Parathyroid adenoma (tissue), 2 donors: Measurements from ENCODE around the gene KLHL40.

ENCODE experiments used
- H2AFZ ChIP-seq: fragments of 300-600 bp; sonication (generic); one replicate; pipeline ENCODE4 v1.7.0; 2017; ENCODE audit warnings: antibody characterized with exemption, mild to moderate bottlenecking
- H3K27ac ChIP-seq: fragments of 300-600 bp; sonication (generic); one replicate; pipeline ENCODE4 v1.7.0; 2017
- H3K27me3 ChIP-seq: fragments of 300-600 bp; sonication (generic); one replicate; pipeline ENCODE4 v1.7.0; 2017; ENCODE audit warnings: low read length; ENCODE audit not compliant: control insufficient read depth, insufficient read depth
- H3K36me3 ChIP-seq: fragments of 300-600 bp; sonication (generic); one replicate; pipeline ENCODE4 v1.7.0; 2017; ENCODE audit warnings: low read length; ENCODE audit not compliant: control insufficient read depth, insufficient read depth
- H3K4me1 ChIP-seq: fragments of 300-600 bp; sonication (generic); one replicate; pipeline ENCODE4 v1.7.0; 2017; ENCODE audit warnings: control low read depth
- H3K4me2 ChIP-seq: fragments of 300-600 bp; sonication (generic); one replicate; pipeline ENCODE4 v1.7.0; 2017; ENCODE audit warnings: low read length
- H3K4me3 ChIP-seq: fragments of 300-600 bp; sonication (generic); one replicate; pipeline ENCODE4 v1.7.0; 2017; ENCODE audit warnings: low read depth, low read length
- H3K79me2 ChIP-seq: fragments of 300-600 bp; sonication (generic); one replicate; pipeline ENCODE4 v1.7.0; 2017; ENCODE audit warnings: control low read depth
- H3K9ac ChIP-seq: fragments of 300-600 bp; sonication (generic); one replicate; pipeline ENCODE4 v1.7.0; 2017; ENCODE audit warnings: mild to moderate bottlenecking
- H3K9me3 ChIP-seq: fragments of 300-600 bp; sonication (generic); one replicate; pipeline ENCODE4 v1.7.0; 2017; ENCODE audit warnings: low read length; ENCODE audit not compliant: control insufficient read depth
- CTCF ChIP-seq: fragments of 300-600 bp; sonication (generic); IDR thresholded peaks from one replicate; pipeline ENCODE4 v1.7.0; 2017; ENCODE audit warnings: antibody characterized with exemption, mild to moderate bottlenecking
- donor health status: primary hyperparathyroidism.

The KLHL40 gene

GRCh38 chr3:42693530-42693930 lies 8.2 kb downstream of the KLHL40 start:
- Histone ChIP-seq H2AFZ (no peak overlapping the region), H3K9me3 (no peaks in the 10 kb centered on the region), H3K27ac (no peak overlapping the region), H3K4me1 (peaks cover 4% of the 10 kb centered on the region), H3K79me2 (no peaks in the 10 kb centered on the region), H3K4me2 (no peak overlapping the region), H3K36me3 (no peaks in the 10 kb centered on the region), H3K4me3 (no peak overlapping the region), H3K27me3 (no peaks in the 10 kb centered on the region), H3K9ac (no peak overlapping the region)
- no peak for TF ChIP-seq CTCF

- H3K9ac ChIP-seq, result no peak overlapping the region
- TF ChIP-seq CTCF, result no peak
- H3K9me3 ChIP-seq, result no peaks in the 10 kb centered on the region
- no peak overlapping the region for H3K27ac ChIP-seq
- H2AFZ ChIP-seq, result no peak overlapping the region
- no peaks in the 10 kb centered on the region for H3K79me2 ChIP-seq
- peaks cover 8% of the 10 kb centered on the region for H3K4me1 ChIP-seq
- H3K4me2 ChIP-seq, result no peak overlapping the region
- no peaks in the 10 kb centered on the region for H3K27me3 ChIP-seq
- H3K36me3 ChIP-seq, result no peaks in the 10 kb centered on the region
- H3K4me3 ChIP-seq, result no peak overlapping the region
These were observed 9.0 kb downstream of the KLHL40 start for GRCh38 chr3:42694366-42694765.

- H3K4me2 ChIP-seq, result no peak overlapping the region
- peaks cover 3% of the 10 kb centered on the region for H3K79me2 ChIP-seq
- no peaks in the 10 kb centered on the region for H3K36me3 ChIP-seq
- H3K4me1 ChIP-seq, result peaks cover 18% of the 10 kb centered on the region
- no peak overlapping the region for H2AFZ ChIP-seq
- no peaks in the 10 kb centered on the region for H3K9me3 ChIP-seq
- TF ChIP-seq CTCF, result no peak
- no peak overlapping the region for H3K27ac ChIP-seq
- no peak overlapping the region for H3K9ac ChIP-seq
- H3K27me3 ChIP-seq, result no peaks in the 10 kb centered on the region
- no peak overlapping the region for H3K4me3 ChIP-seq
These were observed 11.3 kb downstream of the KLHL40 start for GRCh38 chr3:42696356-42697288.

GRCh38 chr3:42697289-42698051 lies 12.1 kb downstream of the KLHL40 start:
- TF ChIP-seq CTCF, result no peak
- no peak overlapping the region for H3K27ac ChIP-seq

More at GRCh38 chr3:42697289-42698051, 12.1 kb downstream of the KLHL40 start:
- Histone ChIP-seq H2AFZ (no peak overlapping the region), H3K27me3 (no peaks in the 10 kb centered on the region), H3K9ac (no peak overlapping the region), H3K9me3 (no peaks in the 10 kb centered on the region), H3K4me3 (no peak overlapping the region), H3K36me3 (no peaks in the 10 kb centered on the region), H3K79me2 (peaks cover 3% of the 10 kb centered on the region), H3K4me2 (no peak overlapping the region), H3K4me1 (peaks cover 18% of the 10 kb centered on the region)
